Vagina (tissue), 2 donors: ENCODE measurements around the gene SLC5A2. TPM values are rescaled to one million over a fixed set of nuclear protein-coding genes. Genes with fewer than 3 reads are reported as not detected.

Experiments
- DNase-seq, 2 donors: peaks; one replicate each; pipeline ENCODE4 v3.0.0-alpha.2; 2017; ENCODE audit errors: extremely low spot score in 2 of 2
- H3K27ac ChIP-seq: fragments of 200-600 bp; sonication (generic); one replicate; pipeline ENCODE4 v1.5.1; 2019
- H3K27me3 ChIP-seq: fragments of 200-600 bp; sonication (generic); one replicate; pipeline ENCODE4 v1.5.1; 2019
- H3K36me3 ChIP-seq, 2 donors: fragments of 200-600 bp; sonication (generic); one replicate each; pipeline ENCODE4 v1.5.1; 2017 to 2019
- H3K4me1 ChIP-seq: fragments of 200-600 bp; sonication (generic); one replicate; pipeline ENCODE4 v1.5.1; 2019
- H3K4me3 ChIP-seq, 2 donors: fragments of 200-600 bp; sonication (generic); 1 replicate in 1 of 2; 2 replicates in 1 of 2; pipeline ENCODE4 v1.5.1; 2016 to 2019
- H3K9me3 ChIP-seq: fragments of 200-600 bp; sonication (generic); one replicate; pipeline ENCODE4 v1.5.1; 2019
- POLR2A ChIP-seq, 2 donors: fragments of 450-650 bp; IDR thresholded peaks; one replicate each; pipeline ENCODE4 v1.6.1; 2017; ENCODE audit warnings: antibody characterized with exemption in 2 of 2, mild to moderate bottlenecking in 2 of 2, moderate library complexity in 2 of 2
- POLR2AphosphoS5 ChIP-seq, 2 donors: sonication (generic); formaldehyde crosslinking; IDR thresholded peaks; one replicate each; pipeline ENCODE4 v1.9.0; 2017; ENCODE audit warnings: antibody characterized with exemption in 2 of 2, mild to moderate bottlenecking in 2 of 2, low read depth in 1 of 2; ENCODE audit not compliant: insufficient read depth in 1 of 2
- intact Hi-C: fragments of 100-400 bp; cut with DNase I; formaldehyde crosslinking; loops from one replicate; pipeline ENCODE4 v1.15.1; 2023
- total RNA-seq: library from RNA; depleted of rRNA; stranded (reverse); fragments of >200 nt; gene quantifications from one replicate; pipeline ENCODE4 v1.2.3, GENCODE V29; 2016
- TF ChIP-seq, protein P1 (sequence below), 3 experiments: fragments of 450-650 bp in 2 of 3; fragments of 200-600 bp in 1 of 3; sonication (generic) in 1 of 3; IDR thresholded peaks; one replicate each; pipeline ENCODE4 v1.5.1; 2017 to 2019; ENCODE audit warnings: antibody characterized with exemption in 3 of 3, mild to moderate bottlenecking in 2 of 3, moderate library complexity in 2 of 3

The SLC5A2 gene
- total RNA-seq, 1 donor from 2014 or later = not detected

GRCh38 chr16:31471875-31472708 lies 10.8 kb upstream of the SLC5A2 start, which contains the start of gene TGFB1I1:
Gene TGFB1I1 (plus strand): TSS chr16:31472152. CDS start chr16:31472189, 37 bp downstream.
- no peaks in the 10 kb centered on the region for H3K27me3 ChIP-seq
- H3K27ac ChIP-seq = peak within 1 kb of the TSS; percentile 96
- TF ChIP-seq POLR2AphosphoS5 (IDR thresholded peaks at IDR 0.05; ENCODE audit: insufficient read depth in 1 of 2, low read depth in 1 of 2) (peak in 1 of 2 donors; percentile 58), POLR2A (IDR thresholded peaks at IDR 0.05) (peak in 1 of 2 donors; percentile 9)
- TF ChIP-seq, protein P1, sequence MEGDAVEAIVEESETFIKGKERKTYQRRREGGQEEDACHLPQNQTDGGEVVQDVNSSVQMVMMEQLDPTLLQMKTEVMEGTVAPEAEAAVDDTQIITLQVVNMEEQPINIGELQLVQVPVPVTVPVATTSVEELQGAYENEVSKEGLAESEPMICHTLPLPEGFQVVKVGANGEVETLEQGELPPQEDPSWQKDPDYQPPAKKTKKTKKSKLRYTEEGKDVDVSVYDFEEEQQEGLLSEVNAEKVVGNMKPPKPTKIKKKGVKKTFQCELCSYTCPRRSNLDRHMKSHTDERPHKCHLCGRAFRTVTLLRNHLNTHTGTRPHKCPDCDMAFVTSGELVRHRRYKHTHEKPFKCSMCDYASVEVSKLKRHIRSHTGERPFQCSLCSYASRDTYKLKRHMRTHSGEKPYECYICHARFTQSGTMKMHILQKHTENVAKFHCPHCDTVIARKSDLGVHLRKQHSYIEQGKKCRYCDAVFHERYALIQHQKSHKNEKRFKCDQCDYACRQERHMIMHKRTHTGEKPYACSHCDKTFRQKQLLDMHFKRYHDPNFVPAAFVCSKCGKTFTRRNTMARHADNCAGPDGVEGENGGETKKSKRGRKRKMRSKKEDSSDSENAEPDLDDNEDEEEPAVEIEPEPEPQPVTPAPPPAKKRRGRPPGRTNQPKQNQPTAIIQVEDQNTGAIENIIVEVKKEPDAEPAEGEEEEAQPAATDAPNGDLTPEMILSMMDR (IDR thresholded peaks at IDR 0.05) = no peak
- H3K4me1 ChIP-seq = peaks cover 36% of the 10 kb centered on the region
- intact Hi-C loops = loop anchor here (5.0 kb wide), 1 partner anchor 35 kb away; the partner anchor contains the start of gene RUSF1
- peaks cover 0 to 40% of the 10 kb centered on the region in 2 donors for H3K36me3 ChIP-seq
- H3K4me3 ChIP-seq = peak within 1 kb of the TSS; percentile 72 to 76
- no peak for DNase-seq
- no peaks in the 10 kb centered on the region for H3K9me3 ChIP-seq

GRCh38 chr16:31472709-31473203 lies 10.2 kb upstream of the SLC5A2 start:
- Histone ChIP-seq H3K9me3 (no peaks in the 10 kb centered on the region), H3K27ac (peak overlapping the region; percentile 96), H3K4me3 (peak overlapping the region; percentile 72 to 76), H3K36me3 (peaks cover 0 to 43% of the 10 kb centered on the region in 2 donors), H3K27me3 (no peaks in the 10 kb centered on the region), H3K4me1 (peaks cover 36% of the 10 kb centered on the region)
- DNase-seq = no peak
- intact Hi-C loops = loop anchor here (5.0 kb wide), 1 partner anchor 35 kb away; the partner anchor contains the start of gene RUSF1
- TF ChIP-seq, protein P1 (IDR thresholded peaks at IDR 0.05) = peak; percentile 47 to 56 (median 49)
- peak in 1 of 2 donors; percentile 68 for TF ChIP-seq POLR2AphosphoS5 (IDR thresholded peaks at IDR 0.05; ENCODE audit: insufficient read depth in 1 of 2, low read depth in 1 of 2)
- no peak for TF ChIP-seq POLR2A (IDR thresholded peaks at IDR 0.05)

DNA sequence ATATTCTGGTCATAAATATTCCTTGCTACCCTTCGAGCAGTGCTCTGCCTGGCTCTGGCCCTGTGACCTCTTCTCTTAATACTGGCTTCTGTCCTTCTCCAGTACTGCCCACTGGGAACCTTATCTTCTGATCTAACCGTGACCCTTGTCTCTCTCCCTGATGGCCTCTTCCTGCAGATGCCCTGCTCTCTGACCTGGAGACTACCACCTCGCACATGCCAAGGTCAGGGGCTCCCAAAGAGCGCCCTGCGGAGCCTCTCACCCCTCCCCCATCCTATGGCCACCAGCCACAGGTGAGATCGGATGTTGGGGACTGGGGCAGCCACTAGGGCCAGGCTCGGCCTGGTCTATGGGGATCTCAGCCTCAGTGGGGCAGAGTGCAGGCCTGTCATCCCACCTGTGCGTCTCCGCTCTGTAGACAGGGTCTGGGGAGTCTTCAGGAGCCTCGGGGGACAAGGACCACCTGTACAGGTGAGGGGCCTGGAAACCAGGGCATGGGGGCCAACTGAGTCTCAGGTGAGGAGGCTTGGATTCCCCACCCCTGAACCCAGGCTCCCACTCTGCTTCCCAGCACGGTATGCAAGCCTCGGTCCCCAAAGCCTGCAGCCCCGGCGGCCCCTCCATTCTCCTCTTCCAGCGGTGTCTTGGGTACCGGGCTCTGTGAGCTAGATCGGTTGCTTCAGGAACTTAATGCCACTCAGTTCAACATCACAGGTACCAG lies 9.5 kb upstream of the SLC5A2 start:
- TF ChIP-seq, protein P1 (IDR thresholded peaks at IDR 0.05) = no peak
- no peak for TF ChIP-seq POLR2AphosphoS5 (IDR thresholded peaks at IDR 0.05; ENCODE audit: insufficient read depth in 1 of 2, low read depth in 1 of 2)
- no peak for TF ChIP-seq POLR2A (IDR thresholded peaks at IDR 0.05)
- DNase-seq = no peak
- Histone ChIP-seq H3K4me3 (peak overlapping the region; percentile 72 to 76), H3K36me3 (peaks cover 0 to 46% of the 10 kb centered on the region in 2 donors), H3K4me1 (peaks cover 36% of the 10 kb centered on the region), H3K9me3 (no peaks in the 10 kb centered on the region), H3K27me3 (no peaks in the 10 kb centered on the region), H3K27ac (peak overlapping the region; percentile 96)
- intact Hi-C loops = loop anchor here (5.0 kb wide), 1 partner anchor 34 kb away; the partner anchor contains the start of gene RUSF1

- H3K27me3 ChIP-seq = no peaks in the 10 kb centered on the region
- DNase-seq = no peak
- H3K36me3 ChIP-seq = peaks cover 0 to 46% of the 10 kb centered on the region in 2 donors
- intact Hi-C loops = loop anchor here (5.0 kb wide), 1 partner anchor 33 kb away; the partner anchor contains the start of gene RUSF1
- no peaks in the 10 kb centered on the region for H3K9me3 ChIP-seq
- peaks cover 36% of the 10 kb centered on the region for H3K4me1 ChIP-seq
- H3K27ac ChIP-seq = no peak overlapping the region
- no peak overlapping the region for H3K4me3 ChIP-seq
- TF ChIP-seq POLR2A (IDR thresholded peaks at IDR 0.05) = no peak
- peak in 1 of 2 donors; percentile 11 for TF ChIP-seq POLR2AphosphoS5 (IDR thresholded peaks at IDR 0.05; ENCODE audit: insufficient read depth in 1 of 2, low read depth in 1 of 2)
Measured at GRCh38 chr16:31474173-31474714, 8.7 kb upstream of the SLC5A2 start.
